Lower leg skin (tissue), 3 donors: Measurements from ENCODE around the gene HNF4A.

ENCODE experiments used
- CTCF ChIP-seq, 3 donors: fragments of 450-650 bp; IDR thresholded peaks; one replicate each; pipeline ENCODE4 v1.5.1; 2016; ENCODE audit warnings: antibody characterized with exemption in 3 of 3, mild to moderate bottlenecking in 3 of 3, moderate library complexity in 2 of 3
- POLR2A ChIP-seq, 2 donors: fragments of 450-650 bp; IDR thresholded peaks; one replicate each; pipeline ENCODE4 v1.6.1; 2016 to 2017; ENCODE audit warnings: antibody characterized with exemption in 2 of 2, mild to moderate bottlenecking in 1 of 2, moderate library complexity in 1 of 2

- TF ChIP-seq CTCF (IDR thresholded peaks at IDR 0.05) (no peak), POLR2A (IDR thresholded peaks at IDR 0.05) (no peak)
These were observed 105.8 kb downstream of the HNF4A start for GRCh38 chr20:44461142-44461802.
